Esophagus squamous epithelium (tissue), 4 donors: Measurements from ENCODE around the gene LINGO3.

Experiments used
- POLR2A ChIP-seq, 4 donors: fragments of 450-650 bp; IDR thresholded peaks; one replicate each; pipeline ENCODE4 v1.6.1; 2017; ENCODE audit warnings: antibody characterized with exemption in 4 of 4, mild to moderate bottlenecking in 4 of 4, moderate library complexity in 3 of 4
- TF ChIP-seq, protein P1 (sequence below), 6 experiments: fragments of 450-650 bp in 4 of 6; fragments of 200-600 bp in 2 of 6; sonication (generic) in 2 of 6; IDR thresholded peaks; one replicate each; pipeline ENCODE4 v1.5.1; 2016 to 2019; ENCODE audit warnings: antibody characterized with exemption in 6 of 6, mild to moderate bottlenecking in 4 of 6, moderate library complexity in 4 of 6

DNA sequence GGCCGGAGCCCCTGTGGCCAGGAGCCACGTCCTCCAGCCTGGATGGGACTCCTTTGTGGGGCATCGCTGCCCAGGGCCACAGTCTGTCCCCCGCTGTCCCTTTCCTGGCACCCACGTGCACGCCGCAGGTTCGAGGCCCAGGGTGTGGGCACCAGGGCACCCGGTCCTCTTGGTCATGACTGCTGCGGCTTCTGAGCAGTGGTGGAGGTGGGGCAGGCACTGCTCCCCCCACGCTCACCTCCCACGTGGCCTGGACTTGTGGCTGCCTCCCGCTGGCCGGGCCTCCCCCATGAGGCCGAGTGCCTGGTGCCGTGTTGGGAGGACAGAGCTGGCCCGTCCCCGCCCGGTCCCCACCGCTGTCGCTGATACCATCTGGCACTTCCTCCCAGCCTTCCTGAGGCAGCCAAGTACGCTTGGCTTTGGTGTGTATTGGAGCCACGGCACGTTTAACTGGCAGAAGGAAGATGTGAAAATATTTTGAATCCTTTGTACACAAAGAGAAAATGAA is 33.3 kb upstream of the LINGO3 start:
- TF ChIP-seq POLR2A (IDR thresholded peaks at IDR 0.05) = no peak
- TF ChIP-seq, protein P1, sequence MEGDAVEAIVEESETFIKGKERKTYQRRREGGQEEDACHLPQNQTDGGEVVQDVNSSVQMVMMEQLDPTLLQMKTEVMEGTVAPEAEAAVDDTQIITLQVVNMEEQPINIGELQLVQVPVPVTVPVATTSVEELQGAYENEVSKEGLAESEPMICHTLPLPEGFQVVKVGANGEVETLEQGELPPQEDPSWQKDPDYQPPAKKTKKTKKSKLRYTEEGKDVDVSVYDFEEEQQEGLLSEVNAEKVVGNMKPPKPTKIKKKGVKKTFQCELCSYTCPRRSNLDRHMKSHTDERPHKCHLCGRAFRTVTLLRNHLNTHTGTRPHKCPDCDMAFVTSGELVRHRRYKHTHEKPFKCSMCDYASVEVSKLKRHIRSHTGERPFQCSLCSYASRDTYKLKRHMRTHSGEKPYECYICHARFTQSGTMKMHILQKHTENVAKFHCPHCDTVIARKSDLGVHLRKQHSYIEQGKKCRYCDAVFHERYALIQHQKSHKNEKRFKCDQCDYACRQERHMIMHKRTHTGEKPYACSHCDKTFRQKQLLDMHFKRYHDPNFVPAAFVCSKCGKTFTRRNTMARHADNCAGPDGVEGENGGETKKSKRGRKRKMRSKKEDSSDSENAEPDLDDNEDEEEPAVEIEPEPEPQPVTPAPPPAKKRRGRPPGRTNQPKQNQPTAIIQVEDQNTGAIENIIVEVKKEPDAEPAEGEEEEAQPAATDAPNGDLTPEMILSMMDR (IDR thresholded peaks at IDR 0.05) = no peak
